T-cell (primary cell): ENCODE results near the gene HELZ. TPM values are rescaled to one million over a fixed set of nuclear protein-coding genes. Genes with fewer than 3 reads are reported as not detected.
A peak's percentile ranks its signal among the peaks of the same experiment; 100 is the strongest.
"Not testable (repeated sequence)": the region's sequence is repeated elsewhere in the genome, so short reads cannot be mapped to it uniquely, and the experiment has no call there.

Experiments used
- ATAC-seq, 4 experiments: fragments of 200-7000 bp in 3 of 4; fragments of 150-1000 bp in 1 of 4; cut with Tn5 transposase; replicated peaks in 1 of 4; 1 replicate in 3 of 4; 2 replicates in 1 of 4; pipeline ENCODE4 v1.10.0; 2021; ENCODE audit warnings: moderate library complexity in 3 of 4, mild to moderate bottlenecking in 2 of 4, moderate number of reproducible peaks in 1 of 4
- CTCF ChIA-PET, 2 donors: fragments of 300-600 bp; sonication (Branson Sonifier 250); formaldehyde crosslinking; loops; one replicate each; lab custom pipeline; 2022; ENCODE audit warnings: antibody characterized with exemption in 2 of 2; lab: Charles Lee
- POLR2A ChIA-PET, 2 donors: fragments of 300-600 bp; sonication (Branson Sonifier 250); formaldehyde crosslinking; loops; one replicate each; lab custom pipeline; 2022; ENCODE audit warnings: antibody characterized with exemption in 2 of 2; lab: Charles Lee
- DNase-seq, 35 experiments: peaks; one replicate each; pipeline versions ENCODE4 v3.0.0 to v3.0.0-alpha.2; 2013 to 2023
- H3K27ac ChIP-seq: one replicate; pipeline ENCODE4 v1.5.1; 2013; ENCODE audit warnings: low read length
- H3K27me3 ChIP-seq, 2 experiments: replicated peaks in 1 of 2; 1 replicate in 1 of 2; 2 replicates in 1 of 2; pipeline versions ENCODE4 v1.6.1 to v1.7.0; 2013; ENCODE audit warnings: low read length in 1 of 2, mixed read lengths in 1 of 2; ENCODE audit not compliant: control insufficient read depth in 2 of 2, insufficient read depth in 2 of 2; ENCODE audit errors: extremely low read depth in 1 of 2
- H3K36me3 ChIP-seq, 2 donors: 1 replicate in 1 of 2; 2 replicates in 1 of 2; pipeline versions ENCODE4 v1.6.1 to v1.7.0; 2013; ENCODE audit warnings: low read length in 1 of 2; ENCODE audit not compliant: control insufficient read depth in 2 of 2, insufficient read depth in 1 of 2; ENCODE audit errors: extremely low read depth in 1 of 2
- H3K4me1 ChIP-seq, 2 experiments: 1 replicate in 1 of 2; 2 replicates in 1 of 2; pipeline versions ENCODE4 v1.6.1 to v1.7.0; 2013; ENCODE audit warnings: low read length in 2 of 2, mixed read lengths in 1 of 2; ENCODE audit not compliant: insufficient read depth in 2 of 2, control insufficient read depth in 1 of 2; ENCODE audit errors: extremely low read depth in 1 of 2
- H3K4me3 ChIP-seq, 2 donors: 1 replicate in 1 of 2; 2 replicates in 1 of 2; pipeline versions ENCODE4 v1.5.1 to v1.7.0; 2013; ENCODE audit warnings: mild to moderate bottlenecking in 2 of 2, low read length in 1 of 2, moderate library complexity in 1 of 2; ENCODE audit not compliant: control insufficient read depth in 1 of 2; ENCODE audit errors: extremely low read depth in 1 of 2
- H3K9me3 ChIP-seq: 2 replicates; pipeline ENCODE4 v1.7.0; 2013
- H3K27ac Mint-ChIP-seq, 2 donors: one replicate each; pipeline ENCODE4 v1.8.0; 2020 to 2021; ENCODE audit warnings: mild to moderate bottlenecking in 2 of 2, mixed read lengths in 2 of 2
- H3K27me3 Mint-ChIP-seq, 2 donors: one replicate each; pipeline ENCODE4 v1.8.0; 2021 to 2022; ENCODE audit warnings: mixed read lengths in 2 of 2
- H3K36me3 Mint-ChIP-seq: one replicate; pipeline ENCODE4 v1.8.0; 2021; ENCODE audit warnings: mixed read lengths
- H3K4me1 Mint-ChIP-seq, 3 donors: one replicate each; pipeline ENCODE4 v1.8.0; 2020 to 2022; ENCODE audit warnings: mixed read lengths in 3 of 3, mild to moderate bottlenecking in 1 of 3
- H3K4me3 Mint-ChIP-seq, 3 donors: one replicate each; pipeline ENCODE4 v1.8.0; 2020 to 2022; ENCODE audit warnings: mild to moderate bottlenecking in 3 of 3, mixed read lengths in 3 of 3, moderate library complexity in 3 of 3
- H3K9me3 Mint-ChIP-seq, 3 donors: one replicate each; pipeline ENCODE4 v1.8.0; 2020 to 2022; ENCODE audit warnings: mixed read lengths in 3 of 3
- WGBS: methylation state at CpG from one replicate; pipeline ENCODE4 v1.1.5; 2013; ENCODE audit warnings: missing lambda C conversion rate; ENCODE audit not compliant: insufficient coverage; 5-methylcytosine and 5-hydroxymethylcytosine counted together
- total RNA-seq, 35 experiments: library from RNA in 6 of 35; stranded (reverse) in 6 of 35; fragments of 120-200 nt in 1 of 35; gene quantifications; one replicate each; pipeline versions ENCODE4 v1.2.1 to v1.2.4 and lab custom pipeline; 2013 to 2026

The HELZ gene
- total RNA-seq, 5 donors from 2014 or later (not counting 1 experiment from before 2014, with no cell fraction given): 76.0 to 115 (median 91.6) TPM

DNA sequence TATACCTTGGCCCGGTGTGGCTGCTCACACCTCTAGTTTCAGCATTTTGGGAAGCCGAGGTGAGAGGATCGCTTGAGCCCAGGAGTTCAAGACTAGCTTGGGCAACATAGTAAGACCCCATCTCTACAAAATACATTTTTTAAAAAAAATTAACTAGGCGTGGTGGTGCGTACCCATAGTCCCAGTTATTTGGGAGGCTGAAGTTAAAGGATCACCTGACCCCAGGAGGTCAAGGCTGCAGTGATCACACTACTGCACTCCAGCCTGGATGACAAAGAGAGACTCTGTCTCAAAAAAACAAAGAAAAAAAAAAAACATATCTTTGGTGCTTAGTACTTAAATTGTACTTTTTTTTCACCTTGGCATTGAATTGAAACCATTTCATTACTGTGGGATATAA lies 101.7 kb downstream of the HELZ start:
- WGBS: no CpG with 5 or more reads among the region's 5 CpGs
- Histone ChIP-seq H3K27me3 (no peaks in the 10 kb centered on the region), H3K9me3 (no peaks in the 10 kb centered on the region), H3K4me3 (no peak overlapping the region), H3K27ac (no peak overlapping the region), H3K4me1 (peaks cover 0 to 11% of the 10 kb centered on the region in 2 experiments), H3K36me3 (peaks cover 9 to 46% of the 10 kb centered on the region in 2 donors)
- Mint-ChIP-seq H3K4me3 (no peak overlapping the region), H3K27me3 (no peaks in the 10 kb centered on the region), H3K27ac (no peak overlapping the region), H3K9me3 (peaks cover 0 to 6% (median 0%) of the 10 kb centered on the region in 3 donors), H3K4me1 (peaks cover 21 to 23% (median 22%) of the 10 kb centered on the region in 3 donors), H3K36me3 (peaks cover 78% of the 10 kb centered on the region)
- POLR2A ChIA-PET: no interaction called here
- DNase-seq (no peak), ATAC-seq (no peak)
- CTCF ChIA-PET: no interaction called here

DNA sequence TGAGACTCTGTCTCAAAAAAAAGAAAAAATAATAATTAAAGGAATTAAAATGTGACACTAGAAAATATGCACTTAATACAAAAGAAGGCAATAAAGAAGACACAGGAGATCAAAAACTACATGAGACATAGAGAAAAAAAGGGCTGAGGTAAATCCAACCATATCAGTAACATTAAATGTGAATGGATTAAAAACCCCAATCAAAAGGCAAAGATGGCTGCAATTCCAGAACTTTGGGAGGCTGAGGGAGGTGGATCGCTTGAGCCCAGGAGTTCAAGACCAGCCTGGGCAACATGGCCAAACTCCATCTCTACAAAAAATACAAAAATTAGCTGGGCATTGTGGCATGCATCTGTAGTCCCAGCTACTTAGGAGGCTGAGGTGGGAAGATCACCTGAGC lies 103.0 kb downstream of the HELZ start:
- H3K4me1 Mint-ChIP-seq: peaks cover 28 to 30% (median 29%) of the 10 kb centered on the region in 3 donors
- CTCF ChIA-PET, POLR2A ChIA-PET: not testable (repeated sequence)

DNA sequence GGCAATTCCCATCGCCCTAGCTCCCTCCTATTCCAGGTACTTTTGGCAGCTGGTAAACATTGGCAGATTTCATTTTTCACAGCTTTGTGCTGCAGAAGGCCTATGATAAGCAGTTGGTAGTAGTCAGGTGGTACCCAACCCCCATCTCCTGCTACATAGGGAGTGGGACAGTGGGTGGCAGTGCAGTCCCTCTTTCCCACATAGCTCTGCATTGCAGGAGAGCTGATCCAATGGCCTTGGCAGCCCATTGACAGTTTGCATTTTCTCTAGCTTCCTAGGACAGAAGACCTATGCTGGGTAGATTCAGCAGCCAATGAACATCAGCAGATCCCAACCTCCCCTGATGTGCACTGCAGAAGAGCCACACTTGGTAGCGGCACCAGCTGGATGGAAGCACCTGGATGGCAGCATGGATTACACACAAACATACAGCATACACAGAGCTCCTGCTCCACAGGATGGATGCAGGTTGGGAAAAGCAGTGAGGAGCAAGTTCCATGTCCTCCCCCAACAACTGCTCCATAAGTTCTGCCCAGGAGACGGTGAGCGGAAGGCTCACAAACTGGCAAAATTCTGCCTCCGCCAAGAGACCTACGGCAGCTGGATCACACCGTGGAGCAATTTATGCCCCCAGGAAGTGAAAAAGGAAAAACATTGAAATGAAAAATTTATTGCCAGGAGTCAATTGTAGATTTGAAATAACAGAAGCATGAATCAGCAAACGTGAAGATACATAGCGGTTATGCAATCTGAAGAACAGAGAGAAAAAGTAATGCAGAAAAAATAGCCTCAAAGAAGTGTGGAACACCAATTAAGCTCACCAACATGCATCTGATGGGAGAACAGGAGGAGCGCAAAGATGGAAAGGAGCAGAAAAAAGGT lies 105.0 kb downstream of the HELZ start:
- Histone ChIP-seq H3K27me3 (no peaks in the 10 kb centered on the region), H3K36me3 (peaks cover 6 to 34% of the 10 kb centered on the region in 2 donors), H3K4me1 (peaks cover 2 to 13% of the 10 kb centered on the region in 2 experiments), H3K27ac (no peak overlapping the region), H3K9me3 (no peaks in the 10 kb centered on the region), H3K4me3 (no peak overlapping the region)
- peaks cover 0 to 6% (median 0%) of the 10 kb centered on the region in 3 donors for H3K9me3 Mint-ChIP-seq
- ChIA-PET POLR2A (no interaction called here), CTCF (interaction anchor here in 1 of 2 donors (0.7 kb wide), 1 partner anchor 426 kb away, joined by 3 read pairs; no protein-coding TSS in a partner anchor)
- DNase-seq (no peak), ATAC-seq (no peak)
- WGBS: 81% methylated on average over 3 of the region's 10 CpGs
- H3K4me1 Mint-ChIP-seq: peaks cover 28 to 30% (median 29%) of the 10 kb centered on the region in 3 donors
- no peaks in the 10 kb centered on the region for H3K27me3 Mint-ChIP-seq
- H3K27ac Mint-ChIP-seq: peak overlapping the region in 1 of 2 donors; percentile 4
- H3K4me3 Mint-ChIP-seq: no peak overlapping the region
- H3K36me3 Mint-ChIP-seq: peaks cover 73% of the 10 kb centered on the region

More for the DNA sequence above, 103.0 kb downstream of the HELZ start:
- H3K9me3 ChIP-seq, H3K4me3 ChIP-seq, H3K27ac Mint-ChIP-seq, H3K27me3 ChIP-seq, H3K9me3 Mint-ChIP-seq, H3K4me3 Mint-ChIP-seq, ATAC-seq, DNase-seq, H3K27ac ChIP-seq, H3K27me3 Mint-ChIP-seq: not testable (repeated sequence)
- peaks cover 9 to 33% of the 10 kb centered on the region in 2 donors for H3K36me3 ChIP-seq
- H3K36me3 Mint-ChIP-seq: peaks cover 73% of the 10 kb centered on the region
- WGBS: no CpG with 5 or more reads among the region's 1 CpG
- peaks cover 2 to 13% of the 10 kb centered on the region in 2 experiments for H3K4me1 ChIP-seq

DNA sequence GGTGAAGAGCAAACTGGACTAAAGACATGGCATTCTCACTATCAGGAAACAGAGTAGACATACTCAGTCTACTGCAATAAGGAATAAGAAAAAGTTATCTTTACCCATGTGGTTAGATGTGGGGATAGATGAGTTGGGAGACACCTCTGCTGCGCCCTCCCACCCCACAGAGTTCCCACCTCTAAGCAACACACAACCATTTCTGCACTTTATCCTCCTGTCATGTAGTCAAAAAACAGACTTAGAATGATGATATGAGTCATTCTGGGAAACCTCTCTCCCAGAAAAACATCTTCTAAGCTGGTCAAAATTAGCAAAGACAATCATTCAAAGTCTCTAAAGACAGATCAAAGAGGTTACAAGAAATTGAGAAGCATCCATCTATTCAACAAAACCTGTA lies 105.7 kb downstream of the HELZ start:
- POLR2A ChIA-PET: interaction anchor here in 1 of 2 donors (0.6 kb wide), 1 partner anchor 413 kb away, joined by 4 read pairs; no protein-coding TSS in a partner anchor
- H3K9me3 ChIP-seq: no peaks in the 10 kb centered on the region
- H3K4me3 ChIP-seq: no peak overlapping the region
- peaks cover 28 to 30% (median 29%) of the 10 kb centered on the region in 3 donors for H3K4me1 Mint-ChIP-seq
- peaks cover 2 to 13% of the 10 kb centered on the region in 2 experiments for H3K4me1 ChIP-seq
- peaks cover 0 to 26% of the 10 kb centered on the region in 2 donors for H3K36me3 ChIP-seq
- DNase-seq (no peak), ATAC-seq (no peak)
- H3K4me3 Mint-ChIP-seq: no peak overlapping the region
- WGBS: no CpG with 5 or more reads among the region's 1 CpG
- peaks cover 0 to 6% (median 0%) of the 10 kb centered on the region in 3 donors for H3K9me3 Mint-ChIP-seq
- peak overlapping the region; percentile 4 to 69 for H3K27ac Mint-ChIP-seq
- H3K27me3 ChIP-seq: no peaks in the 10 kb centered on the region
- no peaks in the 10 kb centered on the region for H3K27me3 Mint-ChIP-seq
- CTCF ChIA-PET: no interaction called here
- no peak overlapping the region for H3K27ac ChIP-seq
- H3K36me3 Mint-ChIP-seq: peaks cover 67% of the 10 kb centered on the region

DNA sequence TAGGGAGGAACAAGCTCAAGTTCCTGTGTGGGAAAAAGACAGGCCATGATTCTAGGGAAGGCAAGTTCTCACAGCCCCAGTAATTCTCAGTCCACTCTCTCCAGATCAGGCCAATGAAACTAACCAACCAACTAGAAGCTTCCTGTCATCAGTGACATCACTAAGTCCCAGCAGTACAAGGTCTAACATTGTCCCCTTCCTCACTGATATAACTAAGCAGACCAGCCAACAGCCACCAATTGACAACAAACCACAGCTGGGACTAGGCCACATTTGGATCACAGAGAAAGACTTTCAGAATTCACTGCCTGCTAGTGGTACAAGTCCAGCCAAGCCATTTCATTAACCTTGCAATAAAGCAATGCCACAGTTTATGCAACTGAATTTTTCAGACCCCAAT lies 106.6 kb downstream of the HELZ start:
- peaks cover 0 to 22% of the 10 kb centered on the region in 2 donors for H3K36me3 ChIP-seq
- H3K9me3 ChIP-seq: no peaks in the 10 kb centered on the region
- peak overlapping the region; percentile 19 for H3K27ac ChIP-seq
- Mint-ChIP-seq H3K4me3 (peak overlapping the region in 1 of 3 donors; percentile 15), H3K27me3 (no peaks in the 10 kb centered on the region), H3K27ac (peak overlapping the region; percentile 29 to 81), H3K4me1 (peaks cover 28 to 30% (median 29%) of the 10 kb centered on the region in 3 donors), H3K9me3 (peaks cover 0 to 6% (median 0%) of the 10 kb centered on the region in 3 donors), H3K36me3 (peaks cover 61% of the 10 kb centered on the region)
- H3K27me3 ChIP-seq: no peaks in the 10 kb centered on the region
- ChIA-PET CTCF (no interaction called here), POLR2A (interaction anchor here in 1 of 2 donors (0.8 kb wide), 1 partner anchor 19 kb away, joined by 3 read pairs; no protein-coding TSS in a partner anchor)
- ATAC-seq (no peak), DNase-seq (no peak)
- peaks cover 2 to 13% of the 10 kb centered on the region in 2 experiments for H3K4me1 ChIP-seq
- H3K4me3 ChIP-seq: no peak overlapping the region

DNA sequence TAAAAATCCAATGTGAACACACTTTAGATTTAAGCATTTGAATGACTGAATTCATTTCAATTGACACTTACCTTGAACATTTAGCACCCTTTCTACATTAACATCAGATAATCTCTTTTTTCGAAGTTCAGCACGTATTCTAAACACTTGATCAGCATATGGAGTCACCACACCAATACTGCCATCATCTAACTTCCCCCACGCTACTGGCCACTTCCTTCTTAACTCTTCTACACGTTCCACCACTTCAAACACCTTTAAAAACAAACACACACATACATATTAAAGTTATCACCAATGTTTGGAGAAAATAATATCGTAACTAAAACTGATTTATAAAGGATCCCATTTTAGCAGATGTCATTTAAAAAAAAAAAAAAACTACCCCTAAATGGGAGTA lies 107.1 kb downstream of the HELZ start:
- peak in 3 of 4 experiments; percentile 65 to 81 (median 72) for ATAC-seq
- Mint-ChIP-seq H3K27me3 (no peaks in the 10 kb centered on the region), H3K9me3 (peaks cover 0 to 6% (median 0%) of the 10 kb centered on the region in 3 donors), H3K27ac (peak overlapping the region; percentile 11 to 29), H3K36me3 (peaks cover 60% of the 10 kb centered on the region), H3K4me1 (peaks cover 28 to 31% (median 30%) of the 10 kb centered on the region in 3 donors), H3K4me3 (no peak overlapping the region)
- Histone ChIP-seq H3K36me3 (peaks cover 0 to 18% of the 10 kb centered on the region in 2 donors), H3K9me3 (no peaks in the 10 kb centered on the region), H3K27ac (peak overlapping the region; percentile 19), H3K4me1 (peaks cover 2 to 13% of the 10 kb centered on the region in 2 experiments), H3K4me3 (no peak overlapping the region), H3K27me3 (no peaks in the 10 kb centered on the region)
- DNase-seq: peak in 17 of 35 experiments; percentile 3 to 32 (median 9)
- ChIA-PET POLR2A (no interaction called here), CTCF (no interaction called here)
- WGBS: 12% methylated on average over 2 of the region's 5 CpGs
